ENCODE data around the gene TBCE.
"Not testable (repeated sequence)": the region's sequence is repeated elsewhere in the genome, so short reads cannot be mapped to it uniquely, and the experiment has no call there.

DNA sequence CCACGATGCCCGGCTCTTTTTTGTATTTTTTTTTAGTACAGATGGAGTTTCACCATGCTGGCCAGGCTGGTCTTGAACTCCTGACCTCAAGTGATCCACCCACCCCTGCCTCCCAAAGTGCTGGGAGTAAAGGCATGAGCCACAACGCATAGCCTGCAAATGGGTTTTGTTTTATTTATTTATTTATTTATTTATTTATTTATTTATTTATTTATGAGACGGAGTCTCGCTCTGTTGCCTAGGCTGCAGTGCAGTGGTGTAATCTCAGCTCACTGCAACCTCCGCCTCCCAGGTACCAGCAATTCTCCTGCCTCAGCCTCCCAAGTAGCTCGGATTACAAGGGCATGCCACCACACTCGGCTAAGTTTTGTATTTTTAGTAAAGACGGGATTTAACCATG lies 3.0 kb upstream of the TBCE start:
- TF ChIP-seq, protein P1, sequence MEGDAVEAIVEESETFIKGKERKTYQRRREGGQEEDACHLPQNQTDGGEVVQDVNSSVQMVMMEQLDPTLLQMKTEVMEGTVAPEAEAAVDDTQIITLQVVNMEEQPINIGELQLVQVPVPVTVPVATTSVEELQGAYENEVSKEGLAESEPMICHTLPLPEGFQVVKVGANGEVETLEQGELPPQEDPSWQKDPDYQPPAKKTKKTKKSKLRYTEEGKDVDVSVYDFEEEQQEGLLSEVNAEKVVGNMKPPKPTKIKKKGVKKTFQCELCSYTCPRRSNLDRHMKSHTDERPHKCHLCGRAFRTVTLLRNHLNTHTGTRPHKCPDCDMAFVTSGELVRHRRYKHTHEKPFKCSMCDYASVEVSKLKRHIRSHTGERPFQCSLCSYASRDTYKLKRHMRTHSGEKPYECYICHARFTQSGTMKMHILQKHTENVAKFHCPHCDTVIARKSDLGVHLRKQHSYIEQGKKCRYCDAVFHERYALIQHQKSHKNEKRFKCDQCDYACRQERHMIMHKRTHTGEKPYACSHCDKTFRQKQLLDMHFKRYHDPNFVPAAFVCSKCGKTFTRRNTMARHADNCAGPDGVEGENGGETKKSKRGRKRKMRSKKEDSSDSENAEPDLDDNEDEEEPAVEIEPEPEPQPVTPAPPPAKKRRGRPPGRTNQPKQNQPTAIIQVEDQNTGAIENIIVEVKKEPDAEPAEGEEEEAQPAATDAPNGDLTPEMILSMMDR (IDR thresholded peaks at IDR 0.05 in 4 of 5, conservative IDR thresholded peaks at IDR 0.05 in 1 of 5) = not testable (repeated sequence)
- not testable (repeated sequence) for TF ChIP-seq POLR2A (IDR thresholded peaks at IDR 0.05)

Measured in gastrocnemius medialis (tissue), 4 donors.